Smooth muscle cell (in vitro differentiated cells): ENCODE results near the gene H2AZ1. TPM values are rescaled to one million over a fixed set of nuclear protein-coding genes. Genes with fewer than 3 reads are reported as not detected.
A peak's percentile ranks its signal among the peaks of the same experiment; 100 is the strongest.

ENCODE experiments used
- DNase-seq: peaks from one replicate; lab custom pipeline; 2025; ENCODE audit not compliant: unreplicated experiment; lab: John Stamatoyannopoulos, UW
- H2AFZ ChIP-seq: fragments of 200-600 bp; sonication (generic); 2 replicates; pipeline ENCODE4 v1.6.0; 2016; ENCODE audit warnings: antibody characterized with exemption, low read depth, mild to moderate bottlenecking
- H3F3A ChIP-seq: fragments of 200-600 bp; sonication (generic); 2 replicates; pipeline ENCODE4 v1.6.0; 2017; ENCODE audit warnings: antibody characterized with exemption, low read depth
- H3K27ac ChIP-seq: fragments of 200-600 bp; sonication (generic); 2 replicates; pipeline ENCODE4 v1.5.1; 2016; ENCODE audit warnings: low read depth, mild to moderate bottlenecking
- H3K27me3 ChIP-seq: fragments of 200-600 bp; sonication (generic); 2 replicates; pipeline ENCODE4 v1.6.1; 2016; ENCODE audit warnings: low read depth, mild to moderate bottlenecking
- H3K36me3 ChIP-seq: fragments of 200-600 bp; sonication (generic); 2 replicates; pipeline ENCODE4 v1.5.1; 2016; ENCODE audit warnings: low read depth
- H3K4me1 ChIP-seq: fragments of 200-600 bp; sonication (generic); 2 replicates; pipeline ENCODE4 v1.5.1; 2016; ENCODE audit warnings: low read depth
- H3K4me2 ChIP-seq: fragments of 200-600 bp; sonication (generic); 2 replicates; pipeline ENCODE4 v1.6.0; 2016; ENCODE audit warnings: mild to moderate bottlenecking
- H3K4me3 ChIP-seq: fragments of 200-600 bp; sonication (generic); 2 replicates; pipeline ENCODE4 v1.5.1; 2016; ENCODE audit warnings: mild to moderate bottlenecking
- H3K79me2 ChIP-seq: fragments of 200-600 bp; sonication (generic); 2 replicates; pipeline ENCODE4 v1.6.0; 2016; ENCODE audit warnings: low read depth, mild to moderate bottlenecking
- H3K9ac ChIP-seq: fragments of 200-600 bp; sonication (generic); 2 replicates; pipeline ENCODE4 v1.6.0; 2016; ENCODE audit warnings: low read depth
- H3K9me3 ChIP-seq: fragments of 200-600 bp; sonication (generic); replicated peaks from 2 replicates; pipeline ENCODE4 v1.5.1; 2016; ENCODE audit warnings: low read depth
- H4K20me1 ChIP-seq: fragments of 200-600 bp; sonication (generic); 2 replicates; pipeline ENCODE4 v1.6.0; 2016; ENCODE audit warnings: low read depth
- CTCF ChIP-seq: fragments of 200-600 bp; sonication (generic); IDR thresholded peaks from 2 replicates; pipeline ENCODE4 v1.5.1; 2017; ENCODE audit warnings: borderline replicate concordance, mild to moderate bottlenecking, antibody characterized with exemption; ENCODE audit not compliant: insufficient read depth, poor library complexity, severe bottlenecking
- WGBS: methylation state at CpG from one replicate; pipeline ENCODE4 v1.1.7; 2016; ENCODE audit warnings: low lambda C conversion rate; 5-methylcytosine and 5-hydroxymethylcytosine counted together
- polyA plus RNA-seq: library from polyadenylated mRNA; unstranded; fragments of >200 nt; fragmentation: Nextera tagmentation; extraction: Ambion mirVana; gene quantifications from 2 replicates; pipeline ENCODE4 v1.2.1, GENCODE V29; 2016
- total RNA-seq: library from RNA; depleted of rRNA; stranded (reverse); fragments of >200 nt; gene quantifications from 2 replicates; pipeline ENCODE4 v1.2.3, GENCODE V29; 2014

Gene H2AZ1
- 469 and 497 TPM in 2 replicates for total RNA-seq
- 531 and 534 TPM in 2 replicates for polyA plus RNA-seq

- no peaks in the 10 kb centered on the region for H3K27me3 ChIP-seq
- H4K20me1 ChIP-seq: peaks cover 12% of the 10 kb centered on the region
- H3K27ac ChIP-seq: peak within 1 kb of the TSS; percentile 85
- H3K4me3 ChIP-seq: peak within 1 kb of the TSS; percentile 87
- H3F3A ChIP-seq: peaks cover 21% of the 10 kb centered on the region
- H3K9ac ChIP-seq: peak within 1 kb of the TSS; percentile 88
- DNase-seq: peak; percentile 92
- peak within 1 kb of the TSS; percentile 99 for H2AFZ ChIP-seq
- H3K4me1 ChIP-seq: peaks cover 26% of the 10 kb centered on the region
- under 1% methylated on average over 46 of the region's 76 CpGs for WGBS
- peak within 1 kb of the TSS; percentile 95 for H3K4me2 ChIP-seq
- no peaks in the 10 kb centered on the region for H3K9me3 ChIP-seq
- no peak for TF ChIP-seq CTCF
- peaks cover 25% of the 10 kb centered on the region for H3K79me2 ChIP-seq
- no peaks in the 10 kb centered on the region for H3K36me3 ChIP-seq
These were observed at the start of gene H2AZ1 for GRCh38 chr4:99949999-99950912. Gene H2AZ1, minus strand, starts transcription at chr4:99950275. Its CDS starts 105 bp downstream, at chr4:99950170.

- WGBS: 73% methylated on average over 2 of the region's 2 CpGs
- Histone ChIP-seq H3K27ac (peak overlapping the region; percentile 92), H2AFZ (peak overlapping the region; percentile 94), H3K4me3 (no peak overlapping the region), H3K4me1 (no peaks in the 10 kb centered on the region), H4K20me1 (no peaks in the 10 kb centered on the region), H3K4me2 (peak overlapping the region; percentile 71), H3K36me3 (no peaks in the 10 kb centered on the region), H3F3A (no peaks in the 10 kb centered on the region), H3K27me3 (no peaks in the 10 kb centered on the region), H3K79me2 (no peaks in the 10 kb centered on the region), H3K9me3 (no peaks in the 10 kb centered on the region), H3K9ac (peak overlapping the region; percentile 71)
- no peak for DNase-seq
- peak; percentile 54 for TF ChIP-seq CTCF
These were observed 48.2 kb upstream of the H2AZ1 start for GRCh38 chr4:99998062-99998867.

- Histone ChIP-seq H2AFZ (peak overlapping the region; percentile 32), H3K27me3 (no peaks in the 10 kb centered on the region), H3K79me2 (no peaks in the 10 kb centered on the region), H3K4me2 (no peak overlapping the region), H3K9me3 (no peaks in the 10 kb centered on the region), H3K36me3 (no peaks in the 10 kb centered on the region), H3K9ac (no peak overlapping the region), H3K27ac (no peak overlapping the region), H3K4me1 (no peaks in the 10 kb centered on the region), H3F3A (no peaks in the 10 kb centered on the region), H4K20me1 (no peaks in the 10 kb centered on the region), H3K4me3 (no peak overlapping the region)
- no peak for DNase-seq
- WGBS: 79% methylated on average over 3 of the region's 3 CpGs
- no peak for TF ChIP-seq CTCF
These were observed 41.7 kb upstream of the H2AZ1 start for GRCh38 chr4:99991741-99992140.
